IMR-90 (cell line): ENCODE results near the gene EML4.
A peak's percentile ranks its signal among the peaks of the same experiment; 100 is the strongest.

ENCODE experiments used
- CHD1 ChIP-seq: IDR thresholded peaks from 2 replicates; pipeline ENCODE4 v1.6.1; 2012; ENCODE audit warnings: low read depth, low read length, improper control_type of control experiment
- FOS ChIP-seq: fragments of 150-350 bp; IDR thresholded peaks from 2 replicates; pipeline ENCODE4 v1.6.1; 2016; ENCODE audit warnings: low read depth, low read length
- MAFK ChIP-seq: IDR thresholded peaks from 2 replicates; pipeline ENCODE4 v1.6.1; 2012; ENCODE audit warnings: low read depth, low read length, improper control_type of control experiment
- MXI1 ChIP-seq: IDR thresholded peaks from 2 replicates; pipeline ENCODE4 v1.6.1; 2012; ENCODE audit warnings: low read depth, mild to moderate bottlenecking, low read length, moderate library complexity, borderline replicate concordance
- POLR2A ChIP-seq: IDR thresholded peaks from 2 replicates; pipeline ENCODE4 v1.6.1; 2012; ENCODE audit warnings: mild to moderate bottlenecking, low read depth, low read length
- RAD21 ChIP-seq: IDR thresholded peaks from 2 replicates; pipeline ENCODE4 v1.6.1; 2012; ENCODE audit warnings: low read length, improper control_type of control experiment
- RCOR1 ChIP-seq: IDR thresholded peaks from 2 replicates; pipeline ENCODE4 v1.6.1; 2012; ENCODE audit warnings: mild to moderate bottlenecking, low read length, improper control_type of control experiment; ENCODE audit not compliant: insufficient replicate concordance
- RFX5 ChIP-seq: IDR thresholded peaks from 2 replicates; pipeline ENCODE4 v1.8.0; 2012; ENCODE audit warnings: low read depth, mild to moderate bottlenecking, low read length, moderate library complexity
- SMC3 ChIP-seq: fragments of 150-350 bp; IDR thresholded peaks from 2 replicates; pipeline ENCODE4 v1.6.1; 2016; ENCODE audit warnings: low read depth, mild to moderate bottlenecking, antibody characterized with exemption, low read length, moderate library complexity
- TF ChIP-seq, protein P1 (sequence below): conservative IDR thresholded peaks from 2 replicates; pipeline ENCODE4 v1.5.1; 2012; ENCODE audit warnings: mild to moderate bottlenecking, low read depth, low read length, improper control_type of control experiment
- TF ChIP-seq, protein P2 (sequence below): fragments of 150-350 bp; IDR thresholded peaks from 2 replicates; pipeline ENCODE4 v1.6.1; 2017; ENCODE audit warnings: mild to moderate bottlenecking, antibody characterized with exemption, low read length, low read depth

DNA sequence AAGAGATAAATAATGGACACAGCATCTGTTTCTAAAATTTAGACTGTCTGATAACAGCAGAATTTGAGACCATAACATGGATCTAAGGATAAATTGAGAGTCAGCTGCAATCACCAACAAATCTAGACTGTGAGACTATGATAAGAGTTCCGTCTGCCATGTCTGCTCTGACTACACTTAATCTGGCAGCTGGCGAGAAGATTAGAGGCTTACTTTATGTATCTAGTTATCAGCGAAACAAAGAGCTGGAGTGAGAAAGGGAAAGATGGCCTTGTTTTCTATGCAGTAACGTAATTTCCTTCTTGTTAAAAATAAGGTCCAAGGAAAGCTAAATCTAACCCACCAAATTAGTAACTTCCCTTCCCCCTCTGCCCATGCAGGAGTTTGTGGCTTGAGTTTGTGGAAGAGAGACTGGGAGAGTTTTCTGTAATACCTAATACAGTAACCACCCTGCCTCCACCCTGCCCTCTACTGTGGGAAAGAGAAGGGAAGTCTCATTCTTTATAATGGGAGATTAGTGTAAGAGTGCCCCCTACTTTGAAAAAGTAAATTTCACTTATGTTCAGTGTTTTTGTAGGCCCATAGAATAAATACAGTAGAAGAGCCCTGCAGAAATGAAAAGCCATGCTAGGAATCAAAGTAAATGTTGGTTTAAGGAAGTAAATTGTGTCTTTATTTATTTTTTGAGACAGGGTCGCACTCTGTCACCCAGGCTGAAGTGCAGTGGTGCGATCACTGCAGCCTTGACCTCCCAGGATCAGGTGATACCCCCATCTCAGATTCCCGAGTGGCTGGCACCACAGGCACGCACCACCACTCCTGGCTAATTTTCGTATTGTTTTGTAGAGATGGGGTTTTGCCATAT lies 27.5 kb downstream of the EML4 start:
- no peak for TF ChIP-seq CHD1
- peak; percentile 48 for TF ChIP-seq SMC3
- TF ChIP-seq, protein P1, sequence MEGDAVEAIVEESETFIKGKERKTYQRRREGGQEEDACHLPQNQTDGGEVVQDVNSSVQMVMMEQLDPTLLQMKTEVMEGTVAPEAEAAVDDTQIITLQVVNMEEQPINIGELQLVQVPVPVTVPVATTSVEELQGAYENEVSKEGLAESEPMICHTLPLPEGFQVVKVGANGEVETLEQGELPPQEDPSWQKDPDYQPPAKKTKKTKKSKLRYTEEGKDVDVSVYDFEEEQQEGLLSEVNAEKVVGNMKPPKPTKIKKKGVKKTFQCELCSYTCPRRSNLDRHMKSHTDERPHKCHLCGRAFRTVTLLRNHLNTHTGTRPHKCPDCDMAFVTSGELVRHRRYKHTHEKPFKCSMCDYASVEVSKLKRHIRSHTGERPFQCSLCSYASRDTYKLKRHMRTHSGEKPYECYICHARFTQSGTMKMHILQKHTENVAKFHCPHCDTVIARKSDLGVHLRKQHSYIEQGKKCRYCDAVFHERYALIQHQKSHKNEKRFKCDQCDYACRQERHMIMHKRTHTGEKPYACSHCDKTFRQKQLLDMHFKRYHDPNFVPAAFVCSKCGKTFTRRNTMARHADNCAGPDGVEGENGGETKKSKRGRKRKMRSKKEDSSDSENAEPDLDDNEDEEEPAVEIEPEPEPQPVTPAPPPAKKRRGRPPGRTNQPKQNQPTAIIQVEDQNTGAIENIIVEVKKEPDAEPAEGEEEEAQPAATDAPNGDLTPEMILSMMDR, result peak; percentile 65
- no peak for TF ChIP-seq POLR2A
- no peak for TF ChIP-seq FOS
- no peak for TF ChIP-seq MAFK
- TF ChIP-seq RFX5, result no peak
- TF ChIP-seq RAD21, result peak; percentile 48
- no peak for TF ChIP-seq RCOR1
- TF ChIP-seq, protein P2, sequence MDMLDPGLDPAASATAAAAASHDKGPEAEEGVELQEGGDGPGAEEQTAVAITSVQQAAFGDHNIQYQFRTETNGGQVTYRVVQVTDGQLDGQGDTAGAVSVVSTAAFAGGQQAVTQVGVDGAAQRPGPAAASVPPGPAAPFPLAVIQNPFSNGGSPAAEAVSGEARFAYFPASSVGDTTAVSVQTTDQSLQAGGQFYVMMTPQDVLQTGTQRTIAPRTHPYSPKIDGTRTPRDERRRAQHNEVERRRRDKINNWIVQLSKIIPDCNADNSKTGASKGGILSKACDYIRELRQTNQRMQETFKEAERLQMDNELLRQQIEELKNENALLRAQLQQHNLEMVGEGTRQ, result no peak
- TF ChIP-seq MXI1, result no peak
